Type B pancreatic cell (in vitro differentiated cells): ENCODE data around the gene TLR2. TPM values are rescaled to one million over a fixed set of nuclear protein-coding genes. Genes with fewer than 3 reads are reported as not detected.

Source experiments
- DNase-seq: peaks from one replicate; pipeline ENCODE4 v3.0.0; 2021; ENCODE audit warnings: mixed read lengths; ENCODE audit not compliant: unreplicated experiment; ENCODE audit errors: extremely low spot score
- H3K27ac Mint-ChIP-seq: 2 replicates; pipeline ENCODE4 v1.8.0; 2021; ENCODE audit warnings: mild to moderate bottlenecking, mixed read lengths
- H3K27me3 Mint-ChIP-seq: 2 replicates; pipeline ENCODE4 v1.8.0; 2021; ENCODE audit warnings: mixed read lengths
- H3K36me3 Mint-ChIP-seq: 2 replicates; pipeline ENCODE4 v1.8.0; 2021; ENCODE audit warnings: mixed read lengths
- H3K4me1 Mint-ChIP-seq: one replicate; pipeline ENCODE4 v1.8.0; 2021; ENCODE audit warnings: mixed read lengths; ENCODE audit not compliant: unreplicated experiment
- H3K4me3 Mint-ChIP-seq: 2 replicates; pipeline ENCODE4 v1.8.0; 2021; ENCODE audit warnings: mild to moderate bottlenecking, mixed read lengths
- H3K9me3 Mint-ChIP-seq: 2 replicates; pipeline ENCODE4 v1.8.0; 2021; ENCODE audit warnings: mixed read lengths
- total RNA-seq: library from RNA; stranded (reverse); gene quantifications from 2 replicates; pipeline ENCODE4 v1.2.1, GENCODE V29; 2021; ENCODE audit warnings: low replicate concordance
- TF ChIP-seq, protein P1 (sequence below): fragments of 200-600 bp; sonication (generic); conservative IDR thresholded peaks from 2 replicates; pipeline ENCODE4 v1.5.0; 2021; ENCODE audit warnings: antibody characterized with exemption, mild to moderate bottlenecking

Gene TLR2
- total RNA-seq, 1 donor from 2014 or later, result 1.2 TPM

DNA sequence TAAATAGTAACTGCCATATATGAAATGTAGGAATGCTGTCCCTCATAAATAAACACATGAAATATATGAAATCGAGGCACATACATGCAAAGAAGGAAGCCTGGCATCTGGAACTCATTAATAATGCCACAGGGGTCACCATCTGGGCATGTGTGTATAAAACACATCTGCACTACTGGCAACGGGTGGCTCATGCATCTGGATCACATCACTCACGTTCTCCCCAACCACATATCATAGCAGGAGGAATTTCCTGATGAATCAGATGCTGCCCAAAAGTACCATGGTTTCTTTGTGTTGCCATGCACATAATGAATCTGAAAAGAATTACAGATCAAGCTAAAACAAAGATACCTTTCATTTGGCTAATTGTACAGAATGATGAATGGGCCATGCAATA lies 47.2 kb downstream of the TLR2 start:
- H3K4me1 Mint-ChIP-seq, result peaks cover 11% of the 10 kb centered on the region
- TF ChIP-seq, protein P1, sequence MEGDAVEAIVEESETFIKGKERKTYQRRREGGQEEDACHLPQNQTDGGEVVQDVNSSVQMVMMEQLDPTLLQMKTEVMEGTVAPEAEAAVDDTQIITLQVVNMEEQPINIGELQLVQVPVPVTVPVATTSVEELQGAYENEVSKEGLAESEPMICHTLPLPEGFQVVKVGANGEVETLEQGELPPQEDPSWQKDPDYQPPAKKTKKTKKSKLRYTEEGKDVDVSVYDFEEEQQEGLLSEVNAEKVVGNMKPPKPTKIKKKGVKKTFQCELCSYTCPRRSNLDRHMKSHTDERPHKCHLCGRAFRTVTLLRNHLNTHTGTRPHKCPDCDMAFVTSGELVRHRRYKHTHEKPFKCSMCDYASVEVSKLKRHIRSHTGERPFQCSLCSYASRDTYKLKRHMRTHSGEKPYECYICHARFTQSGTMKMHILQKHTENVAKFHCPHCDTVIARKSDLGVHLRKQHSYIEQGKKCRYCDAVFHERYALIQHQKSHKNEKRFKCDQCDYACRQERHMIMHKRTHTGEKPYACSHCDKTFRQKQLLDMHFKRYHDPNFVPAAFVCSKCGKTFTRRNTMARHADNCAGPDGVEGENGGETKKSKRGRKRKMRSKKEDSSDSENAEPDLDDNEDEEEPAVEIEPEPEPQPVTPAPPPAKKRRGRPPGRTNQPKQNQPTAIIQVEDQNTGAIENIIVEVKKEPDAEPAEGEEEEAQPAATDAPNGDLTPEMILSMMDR, result no peak
- peaks cover 5% of the 10 kb centered on the region for H3K9me3 Mint-ChIP-seq
- peak overlapping the region; percentile 13 for H3K27ac Mint-ChIP-seq
- no peaks in the 10 kb centered on the region for H3K36me3 Mint-ChIP-seq
- no peaks in the 10 kb centered on the region for H3K27me3 Mint-ChIP-seq
- peak overlapping the region; percentile 32 for H3K4me3 Mint-ChIP-seq
- no peak for DNase-seq

DNA sequence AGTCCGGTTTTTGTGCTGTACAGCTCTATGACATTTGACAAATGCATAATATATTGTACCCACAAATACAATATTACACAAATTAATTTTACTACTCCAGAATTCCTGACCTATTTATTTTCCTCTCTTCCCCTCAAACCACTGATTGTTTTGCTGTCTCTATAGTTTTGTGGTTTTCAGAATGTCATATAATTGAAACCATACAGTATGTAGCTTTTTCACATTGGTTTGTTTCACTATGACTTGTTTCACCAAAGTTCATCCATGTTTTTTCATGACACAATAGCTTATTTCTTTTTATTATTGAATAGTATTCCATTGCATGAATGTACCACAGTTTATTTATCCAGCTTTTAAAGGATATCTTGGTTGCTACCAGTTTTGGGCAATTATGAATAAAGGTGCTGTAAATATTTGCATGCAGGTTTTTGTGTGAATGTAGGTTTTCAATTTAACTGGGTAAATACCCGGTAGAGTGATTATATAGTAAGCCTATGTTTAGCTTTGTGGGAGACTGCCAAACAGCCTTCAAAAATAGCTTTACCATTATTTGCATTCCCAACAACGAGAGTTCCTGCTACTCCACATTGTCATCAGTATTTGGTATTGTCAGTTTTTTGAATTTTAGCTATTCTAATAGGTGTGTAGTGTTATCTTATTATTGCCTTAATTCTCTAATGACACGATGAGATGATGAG lies 49.8 kb downstream of the TLR2 start:
- Mint-ChIP-seq H3K27ac (no peak overlapping the region), H3K4me1 (peaks cover 11% of the 10 kb centered on the region), H3K4me3 (no peak overlapping the region), H3K36me3 (no peaks in the 10 kb centered on the region), H3K9me3 (peaks cover 5% of the 10 kb centered on the region), H3K27me3 (no peaks in the 10 kb centered on the region)
- DNase-seq, result no peak
- TF ChIP-seq, protein P1, result no peak

DNA sequence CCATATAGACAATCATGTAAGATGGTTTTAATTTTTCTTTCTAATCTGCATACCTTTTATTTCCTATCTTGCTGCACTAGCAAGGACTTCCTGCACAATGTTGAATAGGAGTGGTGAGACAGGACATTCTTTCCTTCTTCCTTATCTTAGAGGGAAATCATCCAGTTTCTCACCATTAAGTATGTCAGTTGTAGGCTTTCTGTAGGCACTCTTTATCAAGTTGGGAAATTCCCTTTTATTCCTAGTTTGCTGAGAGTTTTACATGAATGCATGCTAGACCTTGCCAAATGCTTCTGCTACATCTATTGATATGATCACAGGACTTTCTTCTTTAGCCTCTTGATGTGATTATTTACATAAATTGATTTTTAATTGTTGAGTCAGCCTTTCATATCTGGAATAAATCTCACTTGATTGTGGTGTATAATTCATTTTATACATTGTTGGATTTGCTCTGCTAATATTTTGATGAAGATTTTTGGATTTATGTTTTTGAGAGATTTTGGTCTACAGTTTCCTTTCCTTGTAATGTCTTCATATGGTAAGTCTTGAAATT lies 51.9 kb downstream of the TLR2 start:
- DNase-seq, result no peak
- Mint-ChIP-seq H3K27ac (no peak overlapping the region), H3K27me3 (no peaks in the 10 kb centered on the region), H3K4me3 (no peak overlapping the region), H3K4me1 (peaks cover 7% of the 10 kb centered on the region), H3K36me3 (peaks cover 6% of the 10 kb centered on the region), H3K9me3 (peaks cover 5% of the 10 kb centered on the region)
- TF ChIP-seq, protein P1, result no peak

DNA sequence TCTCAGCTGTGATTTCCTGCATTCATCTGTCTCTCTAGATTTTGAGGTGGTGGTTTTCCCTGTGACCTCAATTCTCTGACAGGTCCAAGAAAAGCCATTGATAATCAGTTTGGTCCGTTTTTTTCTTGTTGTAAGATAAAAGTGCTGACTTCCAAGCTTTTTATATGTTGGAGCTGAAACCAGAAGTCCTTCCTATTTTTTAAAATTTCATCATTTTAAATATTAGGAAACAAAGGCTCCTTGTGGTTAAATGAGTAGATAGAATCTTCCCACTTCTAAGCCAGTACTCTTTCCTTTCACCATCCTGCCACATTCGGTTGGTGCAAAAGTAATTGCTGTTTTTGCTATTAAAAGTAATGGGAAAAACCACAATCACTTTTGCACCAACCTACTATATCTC lies 57.5 kb downstream of the TLR2 start:
- H3K4me1 Mint-ChIP-seq, result no peaks in the 10 kb centered on the region
- TF ChIP-seq, protein P1, result no peak
- H3K27me3 Mint-ChIP-seq, result no peaks in the 10 kb centered on the region
- H3K27ac Mint-ChIP-seq, result no peak overlapping the region
- DNase-seq, result no peak
- H3K4me3 Mint-ChIP-seq, result no peak overlapping the region
- peaks cover 8% of the 10 kb centered on the region for H3K36me3 Mint-ChIP-seq
- no peaks in the 10 kb centered on the region for H3K9me3 Mint-ChIP-seq

DNA sequence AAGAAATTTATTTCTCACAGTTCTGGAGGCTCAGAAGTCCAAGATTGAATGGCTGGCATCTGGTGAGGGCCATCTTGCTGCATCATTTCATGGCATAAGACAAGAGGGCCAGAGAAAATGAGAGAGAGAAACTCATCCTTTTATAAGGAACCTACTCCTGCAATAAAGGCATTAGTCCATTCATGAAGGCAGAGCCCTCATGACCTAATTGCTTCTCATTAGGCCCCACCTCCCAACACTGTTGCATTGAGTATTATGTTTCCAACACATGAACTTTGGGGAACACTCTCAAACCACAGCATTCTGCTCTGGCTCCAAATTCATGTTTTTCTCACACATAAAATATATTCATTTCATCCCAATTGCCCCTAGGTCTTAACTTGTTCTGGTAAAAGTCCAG lies 61.6 kb downstream of the TLR2 start:
- TF ChIP-seq, protein P1, result no peak
- DNase-seq, result no peak
- H3K36me3 Mint-ChIP-seq, result peaks cover 6% of the 10 kb centered on the region
- H3K27ac Mint-ChIP-seq, result no peak overlapping the region
- H3K9me3 Mint-ChIP-seq, result no peaks in the 10 kb centered on the region
- H3K4me1 Mint-ChIP-seq, result peaks cover 6% of the 10 kb centered on the region
- H3K4me3 Mint-ChIP-seq, result no peak overlapping the region
- peaks cover 4% of the 10 kb centered on the region for H3K27me3 Mint-ChIP-seq
